GM21367 (cell line): ENCODE measurements around the gene FRMD6.
A peak's percentile ranks its signal among the peaks of the same experiment; 100 is the strongest.

Experiments
- ATAC-seq: cut with Tn5 transposase; IDR thresholded peaks from one replicate; pipeline ENCODE4 v1.9.1; 2021; ENCODE audit not compliant: unreplicated experiment

Gene FRMD6

GRCh38 chr14:51651388-51652167 is at the start of gene FRMD6:
FRMD6 (plus strand) TSS chr14:51651910; CDS start chr14:51689837, 37,927 bp downstream.
- peak; percentile 66 for ATAC-seq

- ATAC-seq = no peak
Measured at GRCh38 chr14:51602310-51602709, 49.4 kb upstream of the FRMD6 start.

DNA sequence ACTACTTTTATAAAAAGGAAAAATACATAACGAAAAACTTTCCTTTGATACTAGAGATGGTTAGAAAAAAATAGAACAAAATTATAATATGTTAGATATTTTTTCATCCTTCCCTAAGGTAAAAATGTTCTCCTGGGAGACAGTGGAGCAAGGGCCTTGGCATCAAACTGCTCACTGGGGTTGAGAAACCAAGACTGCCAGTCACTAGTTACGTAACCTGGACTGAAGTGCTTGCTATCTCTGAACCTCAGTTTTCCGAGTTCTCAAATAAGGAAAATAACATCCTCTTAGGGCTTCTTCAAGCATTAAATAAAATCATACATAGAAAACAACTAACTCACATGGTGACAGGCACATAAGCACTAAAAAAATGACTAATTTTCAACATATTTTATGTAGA is 48.2 kb upstream of the FRMD6 start:
- no peak for ATAC-seq

- no peak for ATAC-seq
Measured at GRCh38 chr14:51604073-51604472, 47.6 kb upstream of the FRMD6 start.

- ATAC-seq = no peak
Measured at GRCh38 chr14:51605575-51605974, 46.1 kb upstream of the FRMD6 start.

DNA sequence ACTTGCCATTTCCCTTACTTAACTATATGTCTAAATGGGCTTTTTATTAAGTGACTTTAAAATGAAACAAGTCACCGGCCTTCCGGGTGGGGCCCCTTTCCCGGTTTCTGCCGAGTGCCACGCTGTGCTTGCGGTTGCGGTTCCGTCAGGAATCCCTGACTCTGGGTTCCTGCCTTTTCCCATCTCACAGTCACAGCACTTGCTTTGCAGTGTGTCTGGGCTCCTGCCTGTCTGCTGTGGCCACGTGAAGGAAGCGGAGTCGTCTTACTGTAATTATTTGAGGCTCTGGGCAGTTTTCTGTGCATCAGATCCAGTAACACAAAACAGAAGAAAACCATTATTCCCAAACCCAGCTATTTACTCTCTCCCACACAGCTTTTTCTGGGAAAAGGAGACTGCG is 44.0 kb upstream of the FRMD6 start:
- no peak for ATAC-seq

DNA sequence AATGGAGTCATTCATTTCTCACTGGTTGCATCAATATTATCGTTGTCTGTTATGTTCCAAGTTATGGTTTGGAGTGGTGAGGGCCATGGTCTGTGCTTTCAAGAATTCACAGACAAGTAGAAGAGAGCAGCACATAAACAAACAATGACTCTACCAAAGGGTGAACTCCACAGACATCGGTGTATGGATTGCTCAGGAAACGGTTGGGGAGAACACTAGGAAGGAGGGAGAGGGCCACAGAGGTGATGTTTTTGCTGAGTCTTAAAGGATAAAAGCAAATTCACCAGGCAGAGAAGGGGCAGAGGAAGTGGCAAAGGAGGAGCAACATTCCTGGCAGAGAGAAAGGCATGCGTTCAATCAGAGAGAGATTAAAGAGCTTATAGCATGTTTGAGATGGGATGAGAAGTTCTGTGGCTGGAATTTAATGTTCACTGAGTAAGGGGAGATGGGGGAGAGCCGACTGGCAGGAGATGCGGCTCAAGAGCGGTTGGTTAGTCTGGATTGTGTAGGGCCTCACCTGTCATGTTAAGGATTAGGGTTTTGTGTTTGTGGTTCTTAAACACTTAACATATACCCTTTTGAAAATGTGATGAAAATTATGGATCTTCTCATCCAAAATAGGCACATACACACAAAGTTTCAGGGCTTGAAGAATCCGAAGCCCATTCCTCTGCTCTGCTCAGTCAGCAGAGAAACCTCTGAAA is 42.3 kb upstream of the FRMD6 start:
- no peak for ATAC-seq

GRCh38 chr14:51609955-51610283 is 41.8 kb upstream of the FRMD6 start:
- ATAC-seq = no peak

- no peak for ATAC-seq
Measured at GRCh38 chr14:51610771-51611170, 40.9 kb upstream of the FRMD6 start.

DNA sequence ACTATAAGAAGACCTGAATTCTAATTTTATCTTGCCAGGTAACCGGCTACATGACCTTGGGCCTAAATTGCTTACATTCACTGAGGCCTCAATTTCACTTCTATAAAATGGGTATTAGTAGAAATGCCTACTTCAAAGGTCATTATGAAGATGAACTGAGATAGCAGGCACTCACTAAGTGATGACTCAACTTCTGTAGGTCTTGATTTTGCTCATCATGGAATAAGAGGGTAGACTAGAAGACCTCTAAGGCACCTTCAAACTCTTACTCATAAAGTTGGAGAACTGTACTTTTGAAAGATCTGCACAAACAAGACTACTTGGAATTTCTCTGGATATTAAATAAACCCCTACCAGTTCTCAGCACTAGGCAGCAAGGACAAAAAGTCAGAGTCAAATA is 39.3 kb upstream of the FRMD6 start:
- ATAC-seq = no peak

DNA sequence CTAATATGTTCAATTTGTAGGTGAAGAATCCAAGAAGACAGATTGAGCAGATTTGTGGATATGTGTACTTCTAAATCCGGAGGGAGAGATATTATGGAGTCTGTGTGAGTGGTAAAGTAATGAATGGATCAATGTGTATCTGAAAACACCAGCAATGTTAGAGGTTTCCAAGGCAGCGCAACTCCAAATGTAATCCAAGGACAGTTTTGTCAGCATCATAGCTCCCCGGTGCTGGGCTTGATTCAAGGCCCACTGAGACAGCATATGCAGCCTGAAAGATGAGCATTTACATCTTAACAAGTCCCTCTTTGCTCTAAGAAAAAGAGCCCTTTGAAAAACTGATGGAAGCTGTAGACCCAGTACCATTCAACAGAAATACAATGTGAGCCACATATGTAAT is 38.3 kb upstream of the FRMD6 start:
- ATAC-seq = no peak

DNA sequence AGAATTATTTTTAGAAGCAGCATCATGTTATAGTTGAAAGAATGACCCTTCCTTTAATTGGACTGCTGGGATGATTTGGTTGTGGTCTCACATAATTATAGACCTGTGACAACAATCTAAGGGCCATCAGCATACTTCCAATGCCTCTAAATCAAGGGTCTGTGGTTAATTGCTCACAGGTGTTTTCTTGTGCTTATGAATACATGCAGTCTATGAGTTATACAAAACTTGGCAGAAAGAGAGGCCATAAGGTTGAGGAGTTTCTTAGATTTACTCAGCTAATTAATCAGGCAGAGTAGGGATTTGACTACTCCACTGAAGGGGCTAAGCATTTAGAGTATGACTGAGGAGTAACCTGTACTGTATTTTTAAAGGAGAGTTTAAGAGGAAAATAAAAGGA is 37.0 kb upstream of the FRMD6 start:
- no peak for ATAC-seq

- ATAC-seq = no peak
Measured at GRCh38 chr14:51616256-51616655, 35.5 kb upstream of the FRMD6 start.

DNA sequence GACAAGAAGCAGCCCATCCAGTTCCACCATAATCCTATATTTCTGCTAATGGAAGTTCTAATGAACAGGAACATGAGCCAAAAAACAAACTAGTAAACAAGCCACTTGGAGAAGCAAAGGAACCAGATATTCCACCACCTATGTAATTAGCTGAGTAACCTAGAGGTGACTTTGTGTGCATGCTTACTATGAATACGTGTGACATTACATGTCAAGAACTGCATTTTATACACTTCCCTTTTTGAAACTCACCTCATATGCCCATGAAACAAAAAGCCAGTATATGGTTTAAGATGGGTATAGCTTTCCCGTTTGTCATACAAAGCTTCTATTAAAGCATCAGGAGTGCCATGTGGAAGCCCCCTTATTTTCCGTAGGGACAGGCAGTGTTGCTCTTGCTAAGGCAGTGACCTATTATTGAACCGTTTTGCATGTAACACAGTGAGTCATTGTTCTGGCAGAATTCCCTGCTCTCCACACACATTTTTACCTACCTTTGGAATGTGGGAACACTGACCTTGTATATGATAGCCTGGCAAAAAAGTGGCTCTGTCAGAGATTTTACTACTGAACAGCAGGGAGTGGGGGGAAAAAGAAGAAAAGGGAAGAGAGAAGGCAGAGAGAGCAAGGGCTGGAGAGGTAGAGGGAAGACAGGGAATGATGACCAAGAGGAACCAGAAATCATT is 34.8 kb upstream of the FRMD6 start:
- ATAC-seq = no peak

- no peak for ATAC-seq
Measured at GRCh38 chr14:51619561-51619960, 32.1 kb upstream of the FRMD6 start.

- ATAC-seq = no peak
Measured at GRCh38 chr14:51620056-51620455, 31.7 kb upstream of the FRMD6 start.

DNA sequence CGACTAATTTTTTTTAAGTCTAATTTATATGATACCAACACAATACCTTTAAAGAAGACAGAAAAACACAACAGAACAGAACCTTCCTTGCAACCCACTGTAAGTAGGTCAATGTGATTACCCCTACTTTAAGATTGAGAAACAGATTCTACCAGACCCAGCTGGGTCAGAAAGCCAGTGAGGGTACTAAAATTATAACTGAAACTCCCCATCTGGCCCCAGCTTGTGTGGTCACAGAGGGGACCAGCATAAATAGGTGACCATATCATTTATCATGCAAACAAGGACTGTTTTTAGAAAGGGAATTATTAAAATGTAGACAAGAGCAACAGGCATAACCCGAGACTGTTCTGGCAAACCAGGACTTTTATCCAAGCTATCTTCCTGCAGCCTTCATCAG is 30.1 kb upstream of the FRMD6 start:
- ATAC-seq = no peak

DNA sequence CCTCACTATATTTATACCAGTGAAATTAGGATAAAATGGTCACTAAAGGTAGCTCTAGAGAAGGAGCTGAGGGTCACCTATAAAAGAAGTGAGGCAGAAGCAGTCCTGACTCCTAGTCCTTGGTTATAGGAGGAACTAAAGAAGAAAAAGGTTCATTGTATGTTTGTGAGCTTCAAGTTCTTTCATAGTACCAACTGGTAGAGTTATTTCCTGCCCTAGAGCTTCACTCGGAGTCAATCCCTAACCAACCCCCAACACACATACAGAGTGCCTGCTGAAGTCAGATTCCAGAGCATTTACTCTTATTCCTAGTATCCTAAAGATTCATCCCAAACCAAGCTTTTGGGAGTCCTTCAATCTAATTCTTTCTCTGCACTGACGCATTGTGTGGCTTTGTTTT is 29.3 kb upstream of the FRMD6 start:
- ATAC-seq = no peak

GRCh38 chr14:51624955-51625569 is 26.6 kb upstream of the FRMD6 start:
- ATAC-seq = no peak

GRCh38 chr14:51626185-51626584 is 25.5 kb upstream of the FRMD6 start:
- ATAC-seq = no peak

DNA sequence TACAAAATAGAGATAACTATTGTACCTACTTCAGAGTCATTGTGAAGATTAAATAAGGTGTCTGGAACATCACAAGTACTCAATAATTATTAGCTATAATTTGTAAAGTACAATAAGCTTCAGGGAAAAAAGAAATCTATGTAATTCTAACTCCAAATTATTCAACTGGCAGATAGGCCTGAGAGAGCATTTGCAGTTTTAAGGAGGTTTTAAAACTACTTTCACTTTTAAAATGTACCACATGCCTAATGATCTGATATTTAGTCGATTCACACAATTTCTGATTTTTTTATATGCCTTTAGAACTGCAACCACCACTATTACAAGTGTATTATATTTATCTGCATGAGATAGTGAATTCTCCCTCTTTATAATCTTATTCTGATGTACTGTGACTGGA is 24.9 kb upstream of the FRMD6 start:
- ATAC-seq = no peak

DNA sequence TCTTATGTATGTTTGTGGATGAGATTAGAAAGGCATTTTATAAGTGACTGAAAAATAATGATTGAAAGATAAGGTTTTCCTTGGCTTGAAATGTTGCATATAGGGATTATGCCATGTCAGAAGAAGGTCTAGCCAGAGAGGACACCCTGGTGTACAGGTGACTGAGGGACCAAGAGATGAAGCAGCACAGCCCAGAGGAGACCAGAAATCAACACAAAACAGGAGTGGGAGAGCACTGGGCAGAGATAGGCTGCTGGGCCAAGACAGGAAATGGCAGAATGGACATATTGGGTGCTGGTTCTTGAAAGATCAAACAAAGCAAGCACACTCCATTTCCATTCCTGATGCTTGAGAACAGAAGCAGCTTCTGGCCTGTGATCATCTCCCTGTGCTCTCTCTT is 24.4 kb upstream of the FRMD6 start:
- no peak for ATAC-seq
